ENCODE data around the gene ASAP3.

ASAP3 gene

GRCh38 chr1:23475641-23476040, 8.3 kb downstream of the ASAP3 start:
- H3K9me3 ChIP-seq (replicated peaks; ENCODE audit: insufficient read depth, low read length): no peaks in the 10 kb centered on the region
- no peaks in the 10 kb centered on the region for H3K4me1 ChIP-seq (ENCODE audit: low read length)
- H3K27ac ChIP-seq (ENCODE audit: low read length): no peak overlapping the region
- H3K27me3 ChIP-seq (replicated peaks; ENCODE audit: insufficient read depth, low read length): peaks cover 4% of the 10 kb centered on the region
- no peaks in the 10 kb centered on the region for H4K20me1 ChIP-seq (ENCODE audit: insufficient read depth, low read length)
- H3F3A ChIP-seq (ENCODE audit: insufficient read depth, low read length): no peaks in the 10 kb centered on the region
- H3K79me2 ChIP-seq (ENCODE audit: low read length): no peaks in the 10 kb centered on the region
- H2AFZ ChIP-seq (ENCODE audit: low read length): no peak overlapping the region
- TF ChIP-seq EZH2phosphoT487 (IDR thresholded peaks at IDR 0.05; ENCODE audit: low read length): no peak
- no peak for TF ChIP-seq EZH2 (optimal IDR thresholded peaks at IDR 0.05; ENCODE audit: low read depth, low read length)
- no peak for TF ChIP-seq CTCF (IDR thresholded peaks at IDR 0.05; ENCODE audit: low read length)
- no peak overlapping the region for H3K4me2 ChIP-seq (ENCODE audit: low read depth, low read length)
- H3K9me2 ChIP-seq (replicated peaks; ENCODE audit: insufficient read depth, low read length): no peaks in the 10 kb centered on the region
- H3K4me3 ChIP-seq (ENCODE audit: low read length): no peak overlapping the region
- no peak overlapping the region for H3K9ac ChIP-seq (ENCODE audit: low read length)
- no peaks in the 10 kb centered on the region for H3K36me3 ChIP-seq (replicated peaks; ENCODE audit: insufficient read depth, low read length)
- no peak for DNase-seq

- no peaks in the 10 kb centered on the region for H3K9me3 ChIP-seq (replicated peaks; ENCODE audit: insufficient read depth, low read length)
- H3K4me2 ChIP-seq (ENCODE audit: low read depth, low read length): no peak overlapping the region
- no peaks in the 10 kb centered on the region for H3K9me2 ChIP-seq (replicated peaks; ENCODE audit: insufficient read depth, low read length)
- no peak for TF ChIP-seq CTCF (IDR thresholded peaks at IDR 0.05; ENCODE audit: low read length)
- no peak for TF ChIP-seq EZH2 (optimal IDR thresholded peaks at IDR 0.05; ENCODE audit: low read depth, low read length)
- TF ChIP-seq EZH2phosphoT487 (IDR thresholded peaks at IDR 0.05; ENCODE audit: low read length): no peak
- H3K4me1 ChIP-seq (ENCODE audit: low read length): no peaks in the 10 kb centered on the region
- no peak overlapping the region for H2AFZ ChIP-seq (ENCODE audit: low read length)
- no peaks in the 10 kb centered on the region for H4K20me1 ChIP-seq (ENCODE audit: insufficient read depth, low read length)
- DNase-seq: no peak
- no peak overlapping the region for H3K4me3 ChIP-seq (ENCODE audit: low read length)
- no peaks in the 10 kb centered on the region for H3K36me3 ChIP-seq (replicated peaks; ENCODE audit: insufficient read depth, low read length)
- H3K27me3 ChIP-seq (replicated peaks; ENCODE audit: insufficient read depth, low read length): no peaks in the 10 kb centered on the region
- H3K9ac ChIP-seq (ENCODE audit: low read length): no peak overlapping the region
- H3K27ac ChIP-seq (ENCODE audit: low read length): no peak overlapping the region
- no peaks in the 10 kb centered on the region for H3K79me2 ChIP-seq (ENCODE audit: low read length)
- H3F3A ChIP-seq (ENCODE audit: insufficient read depth, low read length): no peaks in the 10 kb centered on the region
Observed at GRCh38 chr1:23475134-23475628, 8.8 kb downstream of the ASAP3 start.

GRCh38 chr1:23473037-23473800, 10.8 kb downstream of the ASAP3 start:
- Histone ChIP-seq H3K79me2 (ENCODE audit: low read length) (no peaks in the 10 kb centered on the region), H2AFZ (ENCODE audit: low read length) (no peak overlapping the region), H3K27ac (ENCODE audit: low read length) (no peak overlapping the region), H3F3A (ENCODE audit: insufficient read depth, low read length) (no peaks in the 10 kb centered on the region), H3K9ac (ENCODE audit: low read length) (no peak overlapping the region), H3K9me3 (replicated peaks; ENCODE audit: insufficient read depth, low read length) (no peaks in the 10 kb centered on the region), H3K27me3 (replicated peaks; ENCODE audit: insufficient read depth, low read length) (no peaks in the 10 kb centered on the region), H3K4me1 (ENCODE audit: low read length) (no peaks in the 10 kb centered on the region), H3K4me3 (ENCODE audit: low read length) (no peak overlapping the region), H3K36me3 (replicated peaks; ENCODE audit: insufficient read depth, low read length) (no peaks in the 10 kb centered on the region), H3K9me2 (replicated peaks; ENCODE audit: insufficient read depth, low read length) (no peaks in the 10 kb centered on the region), H3K4me2 (ENCODE audit: low read depth, low read length) (no peak overlapping the region), H4K20me1 (ENCODE audit: insufficient read depth, low read length) (no peaks in the 10 kb centered on the region)
- TF ChIP-seq EZH2phosphoT487 (IDR thresholded peaks at IDR 0.05; ENCODE audit: low read length) (no peak), CTCF (IDR thresholded peaks at IDR 0.05; ENCODE audit: low read length) (no peak), EZH2 (optimal IDR thresholded peaks at IDR 0.05; ENCODE audit: low read depth, low read length) (no peak)
- DNase-seq: no peak

All from MM.1S (cell line).